ENCODE measurements around the gene MYO9A.
"Not testable (repeated sequence)": the region's sequence is repeated elsewhere in the genome, so short reads cannot be mapped to it uniquely, and the experiment has no call there.

MYO9A gene

GRCh38 chr15:72060687-72061250, 57.2 kb downstream of the MYO9A start:
- H3K27ac Mint-ChIP-seq: no peak overlapping the region
- H3K4me1 Mint-ChIP-seq (ENCODE audit: low read depth): peaks cover 4% of the 10 kb centered on the region
- peaks cover 5% of the 10 kb centered on the region for H3K9me3 Mint-ChIP-seq
- no peaks in the 10 kb centered on the region for H3K27me3 Mint-ChIP-seq (ENCODE audit: low read depth)
- no peaks in the 10 kb centered on the region for H3K36me3 Mint-ChIP-seq (ENCODE audit: low read depth)
- DNase-seq (ENCODE audit: low spot score): no peak
- H3K4me3 Mint-ChIP-seq: no peak overlapping the region

GRCh38 chr15:72058585-72058984, 59.4 kb downstream of the MYO9A start:
- Mint-ChIP-seq H3K4me1 (ENCODE audit: low read depth) (peaks cover 4% of the 10 kb centered on the region), H3K27me3 (ENCODE audit: low read depth) (no peaks in the 10 kb centered on the region), H3K27ac (no peak overlapping the region), H3K36me3 (ENCODE audit: low read depth) (no peaks in the 10 kb centered on the region), H3K9me3 (peaks cover 5% of the 10 kb centered on the region), H3K4me3 (no peak overlapping the region)
- no peak for DNase-seq (ENCODE audit: low spot score)

GRCh38 chr15:72057548-72058091, 60.3 kb downstream of the MYO9A start:
- Mint-ChIP-seq H3K4me1 (ENCODE audit: low read depth) (peaks cover 4% of the 10 kb centered on the region), H3K9me3 (peaks cover 5% of the 10 kb centered on the region), H3K27ac (no peak overlapping the region), H3K4me3 (no peak overlapping the region), H3K27me3 (ENCODE audit: low read depth) (no peaks in the 10 kb centered on the region), H3K36me3 (ENCODE audit: low read depth) (no peaks in the 10 kb centered on the region)
- DNase-seq (ENCODE audit: low spot score): no peak

- H3K9me3 Mint-ChIP-seq; DNase-seq (ENCODE audit: low spot score); H3K4me3 Mint-ChIP-seq; H3K27ac Mint-ChIP-seq; H3K27me3 Mint-ChIP-seq (ENCODE audit: low read depth); H3K36me3 Mint-ChIP-seq (ENCODE audit: low read depth); H3K4me1 Mint-ChIP-seq (ENCODE audit: low read depth): not testable (repeated sequence)
Measured at GRCh38 chr15:72056217-72056616, 61.7 kb downstream of the MYO9A start.

GRCh38 chr15:72053297-72053696, 64.7 kb downstream of the MYO9A start:
- not testable (repeated sequence) for H3K36me3 Mint-ChIP-seq (ENCODE audit: low read depth); H3K27me3 Mint-ChIP-seq (ENCODE audit: low read depth); H3K4me1 Mint-ChIP-seq (ENCODE audit: low read depth); DNase-seq (ENCODE audit: low spot score); H3K9me3 Mint-ChIP-seq; H3K4me3 Mint-ChIP-seq; H3K27ac Mint-ChIP-seq

GRCh38 chr15:72050700-72051099, 67.2 kb downstream of the MYO9A start:
- DNase-seq (ENCODE audit: low spot score): no peak
- Mint-ChIP-seq H3K9me3 (no peaks in the 10 kb centered on the region), H3K36me3 (ENCODE audit: low read depth) (no peaks in the 10 kb centered on the region), H3K27ac (no peak overlapping the region), H3K27me3 (ENCODE audit: low read depth) (no peaks in the 10 kb centered on the region), H3K4me3 (no peak overlapping the region), H3K4me1 (ENCODE audit: low read depth) (no peaks in the 10 kb centered on the region)

- DNase-seq (ENCODE audit: low spot score): no peak
- no peaks in the 10 kb centered on the region for H3K9me3 Mint-ChIP-seq
- no peak overlapping the region for H3K4me3 Mint-ChIP-seq
- no peaks in the 10 kb centered on the region for H3K27me3 Mint-ChIP-seq (ENCODE audit: low read depth)
- H3K4me1 Mint-ChIP-seq (ENCODE audit: low read depth): no peaks in the 10 kb centered on the region
- H3K36me3 Mint-ChIP-seq (ENCODE audit: low read depth): no peaks in the 10 kb centered on the region
- no peak overlapping the region for H3K27ac Mint-ChIP-seq
Measured at GRCh38 chr15:72047020-72047419, 70.9 kb downstream of the MYO9A start.

- no peaks in the 10 kb centered on the region for H3K27me3 Mint-ChIP-seq (ENCODE audit: low read depth)
- H3K36me3 Mint-ChIP-seq (ENCODE audit: low read depth): peaks cover 4% of the 10 kb centered on the region
- no peaks in the 10 kb centered on the region for H3K4me1 Mint-ChIP-seq (ENCODE audit: low read depth)
- no peak overlapping the region for H3K4me3 Mint-ChIP-seq
- H3K9me3 Mint-ChIP-seq: no peaks in the 10 kb centered on the region
- no peak for DNase-seq (ENCODE audit: low spot score)
- H3K27ac Mint-ChIP-seq: no peak overlapping the region
Measured at GRCh38 chr15:72044956-72045355, 73.0 kb downstream of the MYO9A start.

GRCh38 chr15:72042865-72043264, 75.1 kb downstream of the MYO9A start:
- no peaks in the 10 kb centered on the region for H3K4me1 Mint-ChIP-seq (ENCODE audit: low read depth)
- no peaks in the 10 kb centered on the region for H3K27me3 Mint-ChIP-seq (ENCODE audit: low read depth)
- no peak for DNase-seq (ENCODE audit: low spot score)
- no peak overlapping the region for H3K4me3 Mint-ChIP-seq
- H3K9me3 Mint-ChIP-seq: no peaks in the 10 kb centered on the region
- peaks cover 7% of the 10 kb centered on the region for H3K36me3 Mint-ChIP-seq (ENCODE audit: low read depth)
- no peak overlapping the region for H3K27ac Mint-ChIP-seq

GRCh38 chr15:72042054-72042453, 75.9 kb downstream of the MYO9A start:
- no peak for DNase-seq (ENCODE audit: low spot score)
- no peaks in the 10 kb centered on the region for H3K27me3 Mint-ChIP-seq (ENCODE audit: low read depth)
- no peak overlapping the region for H3K4me3 Mint-ChIP-seq
- peaks cover 2% of the 10 kb centered on the region for H3K4me1 Mint-ChIP-seq (ENCODE audit: low read depth)
- H3K27ac Mint-ChIP-seq: no peak overlapping the region
- peaks cover 6% of the 10 kb centered on the region for H3K9me3 Mint-ChIP-seq
- H3K36me3 Mint-ChIP-seq (ENCODE audit: low read depth): peaks cover 10% of the 10 kb centered on the region

- H3K4me1 Mint-ChIP-seq (ENCODE audit: low read depth): peaks cover 4% of the 10 kb centered on the region
- H3K4me3 Mint-ChIP-seq: no peak overlapping the region
- no peaks in the 10 kb centered on the region for H3K27me3 Mint-ChIP-seq (ENCODE audit: low read depth)
- peaks cover 8% of the 10 kb centered on the region for H3K9me3 Mint-ChIP-seq
- H3K27ac Mint-ChIP-seq: no peak overlapping the region
- peaks cover 12% of the 10 kb centered on the region for H3K36me3 Mint-ChIP-seq (ENCODE audit: low read depth)
- DNase-seq (ENCODE audit: low spot score): no peak
Measured at GRCh38 chr15:72037321-72037720, 80.6 kb downstream of the MYO9A start.

GRCh38 chr15:72034859-72035650, 82.9 kb downstream of the MYO9A start:
- Mint-ChIP-seq H3K27ac (no peak overlapping the region), H3K36me3 (ENCODE audit: low read depth) (peaks cover 9% of the 10 kb centered on the region), H3K4me3 (no peak overlapping the region), H3K27me3 (ENCODE audit: low read depth) (no peaks in the 10 kb centered on the region), H3K4me1 (ENCODE audit: low read depth) (peaks cover 4% of the 10 kb centered on the region), H3K9me3 (peaks cover 8% of the 10 kb centered on the region)
- no peak for DNase-seq (ENCODE audit: low spot score)

- H3K27ac Mint-ChIP-seq: no peak overlapping the region
- peaks cover 8% of the 10 kb centered on the region for H3K9me3 Mint-ChIP-seq
- H3K36me3 Mint-ChIP-seq (ENCODE audit: low read depth): peaks cover 9% of the 10 kb centered on the region
- no peak overlapping the region for H3K4me3 Mint-ChIP-seq
- peaks cover 4% of the 10 kb centered on the region for H3K4me1 Mint-ChIP-seq (ENCODE audit: low read depth)
- H3K27me3 Mint-ChIP-seq (ENCODE audit: low read depth): no peaks in the 10 kb centered on the region
- DNase-seq (ENCODE audit: low spot score): no peak
Measured at GRCh38 chr15:72034351-72034750, 83.6 kb downstream of the MYO9A start.

- Mint-ChIP-seq H3K9me3 (peaks cover 8% of the 10 kb centered on the region), H3K4me3 (no peak overlapping the region), H3K27me3 (ENCODE audit: low read depth) (no peaks in the 10 kb centered on the region), H3K27ac (no peak overlapping the region), H3K36me3 (ENCODE audit: low read depth) (peaks cover 9% of the 10 kb centered on the region), H3K4me1 (ENCODE audit: low read depth) (peaks cover 4% of the 10 kb centered on the region)
- DNase-seq (ENCODE audit: low spot score): no peak
Measured at GRCh38 chr15:72033711-72034110, 84.2 kb downstream of the MYO9A start.
